Suprapubic skin (tissue), 4 donors: Measurements from ENCODE around the gene SLC13A4. TPM values are rescaled to one million over a fixed set of nuclear protein-coding genes. Genes with fewer than 3 reads are reported as not detected.

Source experiments
- DNase-seq, 2 donors: peaks; one replicate each; pipeline ENCODE4 v3.0.0-alpha.2; 2019; ENCODE audit warnings: low spot score in 2 of 2
- H3K27ac ChIP-seq: fragments of 200-600 bp; sonication (generic); one replicate; pipeline ENCODE4 v1.5.1; 2019
- H3K27me3 ChIP-seq: fragments of 200-600 bp; sonication (generic); one replicate; pipeline ENCODE4 v1.5.1; 2019
- H3K36me3 ChIP-seq: fragments of 200-600 bp; sonication (generic); one replicate; pipeline ENCODE4 v1.5.1; 2019
- H3K4me1 ChIP-seq: fragments of 200-600 bp; sonication (generic); one replicate; pipeline ENCODE4 v1.5.1; 2019
- H3K4me3 ChIP-seq: fragments of 200-600 bp; sonication (generic); one replicate; pipeline ENCODE4 v1.5.1; 2019; ENCODE audit warnings: mild to moderate bottlenecking
- H3K9me3 ChIP-seq: fragments of 200-600 bp; sonication (generic); one replicate; pipeline ENCODE4 v1.5.1; 2019
- CTCF ChIP-seq, 2 donors: fragments of 200-600 bp in 1 of 2; fragments of 450-650 bp in 1 of 2; sonication (generic) in 1 of 2; IDR thresholded peaks; one replicate each; pipeline ENCODE4 v1.5.1; 2016 to 2019; ENCODE audit warnings: antibody characterized with exemption in 2 of 2, mild to moderate bottlenecking in 1 of 2, moderate library complexity in 1 of 2
- EP300 ChIP-seq: sonication (generic); formaldehyde crosslinking; IDR thresholded peaks from one replicate; pipeline ENCODE4 v1.6.1; 2017; ENCODE audit warnings: antibody characterized with exemption
- POLR2A ChIP-seq, 2 donors: fragments of 450-650 bp; IDR thresholded peaks; one replicate each; pipeline ENCODE4 v1.6.1; 2017; ENCODE audit warnings: antibody characterized with exemption in 2 of 2, mild to moderate bottlenecking in 2 of 2, moderate library complexity in 2 of 2
- POLR2AphosphoS5 ChIP-seq, 3 donors: sonication (generic); formaldehyde crosslinking; IDR thresholded peaks; one replicate each; pipeline ENCODE4 v1.6.1; 2017; ENCODE audit warnings: antibody characterized with exemption in 3 of 3
- WGBS: methylation state at CpG from one replicate; pipeline ENCODE4 v1.1.5; 2018; 5-methylcytosine and 5-hydroxymethylcytosine counted together
- total RNA-seq, 4 donors: library from RNA; depleted of rRNA; stranded (reverse); fragments of >200 nt; gene quantifications; one replicate each; pipeline ENCODE4 v1.1.0, GENCODE V29; 2016

SLC13A4 gene
- total RNA-seq, 4 donors from 2014 or later, result 0.15 to 1.9 (median 0.51) TPM

GRCh38 chr7:135712796-135713195 lies 15.2 kb downstream of the SLC13A4 start:
- Histone ChIP-seq H3K4me1 (peaks cover 17% of the 10 kb centered on the region), H3K27me3 (no peaks in the 10 kb centered on the region), H3K36me3 (no peaks in the 10 kb centered on the region), H3K4me3 (no peak overlapping the region), H3K27ac (no peak overlapping the region), H3K9me3 (no peaks in the 10 kb centered on the region)
- no peak for DNase-seq
- 70% methylated on average over 7 of the region's 7 CpGs for WGBS
- no peak for TF ChIP-seq EP300
- no peak for TF ChIP-seq POLR2A (IDR thresholded peaks at IDR 0.05)
- no peak for TF ChIP-seq POLR2AphosphoS5 (IDR thresholded peaks at IDR 0.05)
- TF ChIP-seq CTCF (IDR thresholded peaks at IDR 0.05), result no peak

- Histone ChIP-seq H3K36me3 (no peaks in the 10 kb centered on the region), H3K9me3 (no peaks in the 10 kb centered on the region), H3K4me3 (no peak overlapping the region), H3K27me3 (no peaks in the 10 kb centered on the region), H3K27ac (no peak overlapping the region), H3K4me1 (peaks cover 23% of the 10 kb centered on the region)
- 47% methylated on average over 4 of the region's 4 CpGs for WGBS
- TF ChIP-seq POLR2A (IDR thresholded peaks at IDR 0.05), result no peak
- DNase-seq, result no peak
Measured at GRCh38 chr7:135712182-135712782, 15.7 kb downstream of the SLC13A4 start.

DNA sequence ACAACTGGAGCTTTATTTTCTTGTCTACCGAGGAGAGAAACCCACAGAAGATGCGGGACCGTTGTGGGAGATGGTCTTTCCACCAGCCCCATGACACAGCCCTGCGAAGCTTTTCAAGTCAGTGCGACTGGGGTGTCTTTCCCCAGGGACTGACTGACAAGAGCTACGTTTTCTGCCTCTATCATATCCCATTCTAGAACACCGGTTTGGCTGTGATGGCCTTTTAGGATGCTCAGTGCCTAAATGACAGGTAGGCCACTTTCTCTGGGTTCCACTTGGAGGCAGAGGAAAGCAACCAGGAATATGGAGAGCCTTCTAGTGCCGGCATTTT lies 16.9 kb downstream of the SLC13A4 start:
- Histone ChIP-seq H3K4me1 (peaks cover 27% of the 10 kb centered on the region), H3K27ac (no peak overlapping the region), H3K4me3 (no peak overlapping the region), H3K9me3 (no peaks in the 10 kb centered on the region), H3K27me3 (no peaks in the 10 kb centered on the region), H3K36me3 (no peaks in the 10 kb centered on the region)
- no peak for TF ChIP-seq EP300
- no peak for TF ChIP-seq CTCF (IDR thresholded peaks at IDR 0.05)
- TF ChIP-seq POLR2AphosphoS5 (IDR thresholded peaks at IDR 0.05), result no peak
- TF ChIP-seq POLR2A (IDR thresholded peaks at IDR 0.05), result no peak
- no peak for DNase-seq
- 66% methylated on average over 7 of the region's 8 CpGs for WGBS

GRCh38 chr7:135710417-135711138 lies 17.4 kb downstream of the SLC13A4 start:
- Histone ChIP-seq H3K27ac (no peak overlapping the region), H3K4me1 (peaks cover 32% of the 10 kb centered on the region), H3K9me3 (no peaks in the 10 kb centered on the region), H3K4me3 (no peak overlapping the region), H3K27me3 (no peaks in the 10 kb centered on the region), H3K36me3 (no peaks in the 10 kb centered on the region)
- no peak for DNase-seq
- WGBS, result 66% methylated on average over 6 of the region's 11 CpGs
- no peak for TF ChIP-seq POLR2AphosphoS5 (IDR thresholded peaks at IDR 0.05)
- peak in 1 of 2 donors; percentile 55 for TF ChIP-seq CTCF (IDR thresholded peaks at IDR 0.05)
- TF ChIP-seq POLR2A (IDR thresholded peaks at IDR 0.05), result no peak

- H3K36me3 ChIP-seq, result no peaks in the 10 kb centered on the region
- TF ChIP-seq POLR2AphosphoS5 (IDR thresholded peaks at IDR 0.05) (no peak), POLR2A (IDR thresholded peaks at IDR 0.05) (no peak), EP300 (no peak), CTCF (IDR thresholded peaks at IDR 0.05) (no peak)
- WGBS, result 77% methylated on average over 3 of the region's 3 CpGs
- peaks cover 34% of the 10 kb centered on the region for H3K4me1 ChIP-seq
- no peaks in the 10 kb centered on the region for H3K27me3 ChIP-seq
- no peak overlapping the region for H3K27ac ChIP-seq
- no peaks in the 10 kb centered on the region for H3K9me3 ChIP-seq
- no peak overlapping the region for H3K4me3 ChIP-seq
- DNase-seq, result no peak
Measured at GRCh38 chr7:135709508-135709907, 18.5 kb downstream of the SLC13A4 start.
